GM18858 (cell line): ENCODE results near the gene MS4A6A.
A peak's percentile ranks its signal among the peaks of the same experiment; 100 is the strongest.
"Not testable (repeated sequence)": the region's sequence is repeated elsewhere in the genome, so short reads cannot be mapped to it uniquely, and the experiment has no call there.

Source experiments
- ATAC-seq: cut with Tn5 transposase; IDR thresholded peaks from one replicate; pipeline ENCODE4 v1.9.1; 2021; ENCODE audit not compliant: unreplicated experiment

Gene MS4A6A

GRCh38 chr11:60182541-60183330, at the start of gene MS4A6A:
TSS of gene MS4A6A (minus strand) at chr11:60183083. CDS start at chr11:60181727, 1,356 bp downstream.
- ATAC-seq = no peak

- no peak for ATAC-seq
These were observed 47.8 kb upstream of the MS4A6A start for GRCh38 chr11:60230681-60231080.

GRCh38 chr11:60222141-60222540, 39.3 kb upstream of the MS4A6A start:
- ATAC-seq = no peak

GRCh38 chr11:60221692-60222091, 38.8 kb upstream of the MS4A6A start:
- ATAC-seq = no peak

GRCh38 chr11:60221181-60221580, 38.3 kb upstream of the MS4A6A start:
- no peak for ATAC-seq

- no peak for ATAC-seq
These were observed 31.5 kb upstream of the MS4A6A start for GRCh38 chr11:60214386-60214785.

- no peak for ATAC-seq
These were observed 28.3 kb upstream of the MS4A6A start for GRCh38 chr11:60211206-60211605.

GRCh38 chr11:60209977-60210376, 27.1 kb upstream of the MS4A6A start:
- ATAC-seq = no peak

- ATAC-seq = no peak
These were observed 26.1 kb upstream of the MS4A6A start for GRCh38 chr11:60208951-60209350.

GRCh38 chr11:60208146-60208895, 25.4 kb upstream of the MS4A6A start:
- no peak for ATAC-seq

- ATAC-seq = no peak
These were observed 23.7 kb upstream of the MS4A6A start for GRCh38 chr11:60206616-60207015.

- ATAC-seq = peak; percentile 79
These were observed 22.0 kb upstream of the MS4A6A start for GRCh38 chr11:60204922-60205321.

- not testable (repeated sequence) for ATAC-seq
These were observed 18.5 kb upstream of the MS4A6A start for GRCh38 chr11:60201334-60201733.

- no peak for ATAC-seq
These were observed 14.6 kb upstream of the MS4A6A start for GRCh38 chr11:60197442-60197841.

GRCh38 chr11:60195923-60196368, 13.1 kb upstream of the MS4A6A start:
- ATAC-seq = peak; percentile 47

GRCh38 chr11:60194511-60194910, 11.6 kb upstream of the MS4A6A start:
- ATAC-seq = no peak

- ATAC-seq = peak; percentile 87
These were observed 11.0 kb upstream of the MS4A6A start for GRCh38 chr11:60193687-60194433.

- not testable (repeated sequence) for ATAC-seq
These were observed 9.7 kb upstream of the MS4A6A start for GRCh38 chr11:60192564-60192963.

GRCh38 chr11:60188481-60188880, 5.6 kb upstream of the MS4A6A start:
- not testable (repeated sequence) for ATAC-seq

GRCh38 chr11:60186128-60186527, 3.2 kb upstream of the MS4A6A start:
- ATAC-seq = not testable (repeated sequence)

GRCh38 chr11:60185512-60185827, 2.6 kb upstream of the MS4A6A start:
- ATAC-seq = not testable (repeated sequence)
